HG03060 (cell line): ENCODE measurements around the gene PAX3.

Experiments used
- ATAC-seq: cut with Tn5 transposase; IDR thresholded peaks from one replicate; pipeline ENCODE4 v1.9.1; 2021; ENCODE audit warnings: low read depth, moderate number of reproducible peaks; ENCODE audit not compliant: unreplicated experiment

PAX3 gene

DNA sequence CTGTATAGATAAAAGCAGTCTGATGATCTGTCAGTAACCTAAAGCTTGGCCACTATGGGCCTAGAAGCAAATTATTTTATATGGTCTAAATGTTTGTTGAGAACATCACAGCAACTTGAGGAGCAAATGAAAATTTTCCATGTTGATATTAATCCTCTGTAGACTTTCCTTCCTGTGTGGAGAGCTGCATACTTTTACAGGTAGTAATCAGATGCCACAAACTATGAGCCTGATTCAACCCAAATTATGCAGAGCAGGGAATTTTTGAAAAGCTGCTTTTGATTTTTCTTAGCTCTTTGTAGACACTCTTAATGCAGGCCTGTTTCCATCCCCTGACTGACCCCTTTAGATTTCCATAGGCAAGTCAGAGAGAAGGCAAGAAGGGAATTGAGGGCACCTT lies 17.3 kb downstream of the PAX3 start:
- no peak for ATAC-seq

DNA sequence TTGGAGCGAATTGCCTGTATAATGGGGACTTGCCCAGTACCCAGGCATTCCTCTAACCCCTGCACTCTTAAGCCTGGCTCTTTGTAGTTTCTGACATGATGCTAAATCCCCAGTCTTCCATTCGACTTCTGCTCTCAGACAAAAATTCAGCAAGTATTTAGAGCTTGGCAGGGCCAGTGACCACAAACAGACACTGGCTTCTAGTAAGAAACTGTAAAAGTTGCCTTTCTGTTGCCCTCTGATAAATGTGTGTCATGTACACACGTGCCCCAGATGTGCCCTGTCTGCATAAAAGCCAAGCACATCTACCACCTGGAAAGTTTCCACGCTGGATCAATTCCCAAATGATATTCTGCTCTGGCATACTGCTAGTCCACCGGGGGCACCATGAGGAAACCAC lies 18.0 kb downstream of the PAX3 start:
- no peak for ATAC-seq

DNA sequence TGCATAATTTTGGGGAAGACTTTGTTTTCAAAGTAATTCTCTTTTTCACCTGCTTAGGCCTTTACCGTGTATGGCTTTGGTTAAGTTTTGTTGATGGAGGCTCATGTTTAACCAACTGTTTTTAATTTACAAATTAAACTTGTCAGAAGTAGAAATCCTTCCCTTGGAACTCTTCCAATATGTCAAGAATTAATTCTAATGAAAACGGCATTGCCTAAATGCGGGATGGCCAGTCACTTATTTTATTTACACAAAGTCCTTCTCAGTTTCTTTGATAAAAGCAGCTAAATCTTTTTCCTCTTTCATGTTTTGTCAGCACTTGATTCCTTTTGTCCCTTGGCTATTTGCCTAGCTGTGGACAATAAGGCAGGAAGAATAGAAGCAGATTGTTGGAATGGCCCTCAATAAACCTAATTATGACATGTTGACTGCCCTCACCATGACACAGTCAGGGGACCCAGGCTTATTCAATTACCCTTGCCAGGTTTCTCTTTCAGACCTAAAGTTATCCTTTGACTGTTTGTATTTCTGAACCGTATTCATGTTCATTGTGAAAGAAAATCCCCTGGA lies 26.3 kb downstream of the PAX3 start:
- ATAC-seq: no peak

DNA sequence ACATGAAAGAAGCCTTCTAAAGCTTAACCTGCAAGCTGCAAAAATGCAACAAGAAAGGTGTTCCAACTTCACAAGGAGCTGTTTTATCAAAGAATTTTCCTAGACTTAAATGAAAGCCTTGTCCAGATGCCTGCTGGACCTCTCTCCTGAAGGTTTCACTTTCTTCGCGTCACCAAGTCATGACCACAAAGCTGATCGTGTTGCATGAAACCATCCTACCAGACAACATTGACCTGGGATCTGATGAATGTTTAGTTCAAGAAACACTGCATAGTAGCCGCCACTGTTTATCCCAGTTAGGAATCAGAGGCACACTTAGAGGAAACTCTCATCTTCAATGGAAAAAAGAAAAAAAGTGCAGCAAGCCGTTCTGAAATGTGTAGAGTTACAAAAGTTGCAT lies 26.9 kb downstream of the PAX3 start:
- ATAC-seq: no peak

DNA sequence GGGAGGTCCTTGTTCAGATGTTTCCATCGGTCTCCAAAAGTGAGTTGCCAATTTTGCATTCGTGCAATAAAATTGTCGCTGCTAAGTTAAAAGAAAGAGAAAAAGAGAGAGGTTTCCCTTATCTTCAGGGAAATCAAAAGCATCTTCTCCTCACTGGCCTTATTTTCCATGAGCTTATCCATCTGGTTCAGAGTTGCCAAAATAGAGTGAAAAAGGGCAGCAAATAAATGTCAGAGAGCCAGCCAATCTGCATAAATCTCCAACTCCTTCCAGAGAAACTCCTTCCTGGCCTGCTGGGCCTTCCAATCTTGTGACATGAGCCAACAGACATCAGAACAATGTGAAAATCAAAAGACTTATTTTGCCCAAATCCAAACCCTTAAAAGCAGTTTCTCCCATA lies 28.4 kb downstream of the PAX3 start:
- ATAC-seq: no peak

DNA sequence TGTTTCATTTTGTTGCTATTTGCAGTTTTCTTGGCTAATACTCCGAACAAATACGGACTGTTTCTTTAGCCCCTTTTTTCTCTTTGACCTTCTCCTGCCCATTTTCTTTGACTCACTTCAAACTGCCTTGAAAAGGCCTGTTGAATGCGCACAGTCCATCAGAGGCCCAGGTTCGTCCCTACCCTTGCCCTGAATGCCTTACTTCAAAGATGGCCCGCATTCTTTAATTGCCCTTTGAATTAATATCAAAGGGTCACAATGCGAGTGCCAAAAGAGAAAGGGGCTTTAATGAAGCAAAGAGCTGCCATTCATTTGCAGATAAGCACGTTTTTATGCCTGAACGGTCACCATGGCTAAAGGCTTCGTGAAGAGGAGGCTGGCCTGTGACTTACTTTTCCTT lies 29.7 kb downstream of the PAX3 start:
- no peak for ATAC-seq

DNA sequence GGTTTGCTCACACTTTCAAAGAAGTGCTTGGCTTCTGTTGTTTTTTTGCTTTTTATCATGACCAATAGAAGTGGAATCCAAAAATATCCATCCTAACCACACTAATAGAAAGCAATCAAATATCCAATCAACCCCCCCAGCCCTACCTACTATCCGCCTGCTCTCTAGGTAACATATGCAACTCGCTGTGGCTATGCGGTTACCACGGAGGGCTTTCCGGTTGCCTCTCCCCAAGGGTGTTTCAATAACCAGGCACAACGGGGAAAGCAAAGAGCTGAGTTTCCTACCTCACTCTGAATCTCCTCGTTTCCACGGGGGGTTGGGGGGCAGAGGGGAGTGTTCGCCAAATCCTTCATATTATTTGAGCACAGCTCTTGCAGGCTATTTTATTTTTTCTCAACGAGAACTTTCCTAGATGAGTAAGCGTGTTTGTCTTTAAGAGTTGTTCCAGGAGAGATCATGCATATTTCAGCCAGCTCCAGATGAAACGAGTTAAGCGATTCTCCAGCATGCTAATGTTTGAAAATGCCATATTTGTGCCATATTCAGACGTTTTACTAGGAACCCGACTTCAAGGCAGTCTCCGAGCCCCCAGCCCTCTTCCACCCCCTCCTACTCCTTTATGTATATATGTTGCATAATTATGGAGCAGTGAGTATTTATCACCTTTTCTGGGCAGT lies 30.3 kb downstream of the PAX3 start:
- ATAC-seq: no peak

DNA sequence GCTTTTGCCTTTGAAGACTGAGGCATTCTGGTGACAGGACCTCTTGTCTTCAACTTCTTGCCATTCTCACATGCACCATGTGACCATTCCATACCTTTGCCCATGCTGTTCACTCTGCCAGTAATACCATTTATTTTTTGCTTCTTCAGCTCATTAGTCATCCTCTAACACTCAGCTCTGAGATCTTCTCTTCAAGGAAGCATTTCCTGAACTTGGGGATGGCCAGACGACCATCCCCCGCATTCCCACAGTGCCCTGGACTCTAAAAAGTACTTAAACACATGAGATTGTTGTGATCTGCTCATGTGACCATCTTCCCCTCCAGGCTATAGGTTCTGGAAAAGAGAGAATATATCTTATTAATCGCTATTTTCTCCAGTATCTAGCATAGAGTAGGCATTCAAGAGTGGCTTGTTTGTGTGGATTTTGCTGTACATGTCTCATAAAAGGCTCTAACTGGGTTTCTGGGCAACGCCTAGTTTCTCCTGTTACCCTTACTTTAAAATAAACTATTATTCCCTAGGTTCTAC lies 33.9 kb downstream of the PAX3 start:
- no peak for ATAC-seq

DNA sequence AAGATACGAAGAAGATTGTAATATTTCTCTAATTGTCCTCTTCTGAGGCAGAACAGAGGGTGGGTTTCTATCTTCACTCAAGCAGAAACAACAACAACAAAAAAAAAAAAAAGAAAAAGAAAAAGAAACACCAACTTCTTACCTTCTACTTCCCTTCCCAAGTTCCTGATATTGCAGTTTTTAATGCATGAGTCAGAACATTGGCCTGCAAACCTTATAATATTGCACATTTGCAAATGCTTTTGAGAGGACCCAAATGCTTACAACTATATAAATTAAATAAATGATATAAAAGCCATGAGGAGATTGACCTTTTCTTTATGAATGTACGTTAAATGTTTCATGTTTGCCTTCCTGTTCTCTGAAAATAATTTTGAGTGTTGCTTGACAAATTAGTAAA lies 37.3 kb downstream of the PAX3 start:
- ATAC-seq: no peak

DNA sequence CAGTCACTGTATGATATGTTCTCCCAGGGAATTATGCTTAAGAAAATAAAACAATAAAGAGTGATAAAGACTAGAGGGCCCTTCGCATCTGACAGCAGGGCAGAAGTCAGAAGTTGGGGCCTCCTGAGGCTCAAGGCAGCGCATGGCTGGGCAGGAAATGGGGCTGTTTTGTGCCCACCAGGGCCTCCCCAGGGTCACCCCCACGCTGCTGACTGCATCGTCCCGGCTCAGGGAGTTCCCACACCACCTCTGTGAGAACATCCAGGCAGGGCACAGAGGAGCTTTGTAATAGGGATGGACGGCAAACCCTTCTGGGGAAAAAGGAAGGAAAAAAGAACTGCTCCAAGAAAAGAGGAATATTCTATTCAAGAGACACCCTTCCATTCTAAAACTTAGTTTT lies 41.2 kb downstream of the PAX3 start:
- ATAC-seq: no peak

DNA sequence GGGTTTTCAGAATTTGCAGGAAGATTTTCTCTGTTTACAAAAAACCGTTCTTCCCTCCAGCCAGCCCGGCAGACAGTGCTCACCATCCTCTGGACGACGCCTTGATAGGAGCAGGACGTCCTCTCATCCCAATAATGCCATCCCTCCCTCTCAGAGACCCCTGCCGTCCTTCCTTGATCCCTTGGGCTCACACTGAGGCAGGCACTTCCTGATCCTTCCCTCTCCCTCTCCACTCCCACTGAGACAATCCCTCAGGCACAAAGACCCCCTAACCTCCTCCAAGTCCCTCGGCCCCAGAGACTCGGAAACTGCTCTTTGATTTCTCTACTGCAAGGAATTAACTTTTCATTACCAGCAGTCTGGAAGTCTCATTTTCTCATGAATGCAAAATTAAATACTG lies 42.5 kb downstream of the PAX3 start:
- no peak for ATAC-seq

DNA sequence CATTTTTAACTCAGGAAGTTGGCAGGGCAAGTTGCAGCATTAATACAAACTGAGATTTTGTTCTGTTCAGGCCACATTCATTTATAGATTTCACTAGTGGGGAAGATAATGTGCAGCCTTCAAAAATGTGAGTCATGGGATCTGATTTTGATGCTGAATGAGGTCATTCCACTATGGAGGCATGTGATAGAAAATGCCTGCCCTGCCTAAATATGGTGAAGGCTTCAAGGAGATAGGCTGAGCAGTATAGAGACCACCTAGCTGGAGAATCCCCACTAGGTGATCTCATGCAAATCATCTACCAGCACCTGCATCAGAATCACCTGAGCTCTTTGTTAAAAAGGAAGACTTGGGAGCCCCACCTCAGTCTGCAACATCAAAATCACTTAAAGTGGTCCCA lies 43.7 kb downstream of the PAX3 start:
- ATAC-seq: no peak

DNA sequence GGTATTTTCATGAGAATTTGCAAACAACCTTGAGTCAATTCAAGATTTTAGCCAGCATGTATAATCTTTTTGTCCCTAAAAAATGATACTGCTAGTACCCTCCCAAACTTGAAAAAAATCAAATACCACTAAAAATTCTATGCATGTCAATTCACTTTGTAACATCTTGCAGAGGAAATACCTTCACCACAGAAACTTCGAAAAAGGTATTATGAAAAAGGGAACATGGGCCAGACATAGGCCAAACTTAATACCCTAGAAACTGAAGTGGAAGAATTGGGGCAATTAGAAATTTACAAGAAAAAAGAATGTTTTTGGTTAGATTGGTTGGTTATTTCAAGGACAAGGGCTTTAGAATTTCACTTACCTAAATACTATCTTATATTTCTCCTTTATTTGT lies 48.5 kb downstream of the PAX3 start:
- ATAC-seq: no peak

DNA sequence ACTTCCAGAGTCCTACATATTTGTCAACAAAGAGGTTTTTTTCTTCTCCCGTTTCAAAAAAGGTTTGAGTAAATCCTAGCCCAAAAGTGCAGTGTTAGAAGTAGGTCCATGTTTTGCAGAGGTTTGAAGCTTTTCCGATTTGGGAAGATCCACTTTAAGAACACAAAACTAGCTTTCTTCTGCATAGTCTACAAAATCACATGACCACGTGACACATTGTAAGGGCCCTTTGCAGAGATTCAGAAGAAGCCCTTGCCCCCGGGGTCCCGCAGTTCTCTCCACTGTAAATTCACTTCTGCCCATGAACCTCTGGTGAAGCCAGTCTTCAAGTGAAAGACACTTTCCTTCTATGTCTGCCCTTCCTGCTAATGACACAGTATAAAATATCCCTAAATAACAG lies 49.4 kb downstream of the PAX3 start:
- ATAC-seq: no peak

DNA sequence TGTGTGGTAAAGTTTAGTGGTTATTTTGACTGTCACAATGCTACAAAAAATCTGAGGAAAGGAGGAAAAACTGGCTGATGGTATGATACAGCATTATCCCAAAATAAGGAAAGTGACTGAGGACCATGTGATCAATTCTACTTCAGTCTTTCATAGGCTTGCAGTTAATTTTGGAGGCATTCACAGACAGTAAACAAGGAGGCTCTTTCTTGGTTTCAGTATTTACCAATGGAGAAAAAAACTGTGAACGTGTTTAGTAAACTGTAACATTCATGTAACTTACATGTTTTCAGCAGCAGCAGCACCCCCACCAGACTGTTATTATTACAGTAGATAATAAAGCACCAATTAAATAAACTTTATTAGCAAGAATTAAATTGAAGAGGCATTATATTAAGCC lies 50.0 kb downstream of the PAX3 start:
- ATAC-seq: no peak

DNA sequence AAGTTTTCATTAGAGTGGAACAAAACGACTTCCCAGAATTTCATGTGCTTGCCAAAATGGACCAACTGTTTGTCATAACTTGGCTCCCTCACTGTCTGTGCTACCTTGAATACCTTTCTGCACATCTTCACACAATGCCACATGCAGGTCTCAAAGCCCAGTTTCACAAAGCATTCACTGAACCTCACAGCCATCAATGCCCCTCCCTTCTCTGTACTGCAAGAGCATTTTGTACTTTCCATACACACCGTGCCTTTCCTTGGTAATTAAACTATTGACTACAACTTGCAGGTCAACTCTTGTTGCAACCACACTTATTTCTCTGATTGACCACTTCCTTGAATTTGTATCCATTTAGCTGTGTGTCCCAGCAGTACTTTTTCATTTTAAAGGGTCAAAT lies 50.5 kb downstream of the PAX3 start:
- no peak for ATAC-seq

DNA sequence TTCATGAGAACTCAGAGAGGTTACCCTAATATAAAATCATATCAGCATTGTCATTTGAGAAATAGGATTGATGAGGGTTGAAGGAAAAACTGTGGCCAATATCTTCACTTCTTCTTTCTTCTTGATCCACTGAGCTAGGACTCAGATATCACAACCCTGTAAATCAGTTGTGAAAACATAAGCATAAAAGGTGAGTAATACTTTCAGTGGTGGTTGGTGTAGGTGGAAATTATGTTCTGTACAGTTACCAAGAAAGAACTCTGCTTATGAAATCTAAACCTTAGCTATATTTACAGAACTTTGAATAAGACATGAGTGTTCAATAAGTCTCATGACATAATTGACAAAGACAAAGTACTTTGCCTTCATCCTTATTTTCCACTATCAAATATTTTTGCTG lies 56.3 kb downstream of the PAX3 start:
- ATAC-seq: peak; percentile 75

DNA sequence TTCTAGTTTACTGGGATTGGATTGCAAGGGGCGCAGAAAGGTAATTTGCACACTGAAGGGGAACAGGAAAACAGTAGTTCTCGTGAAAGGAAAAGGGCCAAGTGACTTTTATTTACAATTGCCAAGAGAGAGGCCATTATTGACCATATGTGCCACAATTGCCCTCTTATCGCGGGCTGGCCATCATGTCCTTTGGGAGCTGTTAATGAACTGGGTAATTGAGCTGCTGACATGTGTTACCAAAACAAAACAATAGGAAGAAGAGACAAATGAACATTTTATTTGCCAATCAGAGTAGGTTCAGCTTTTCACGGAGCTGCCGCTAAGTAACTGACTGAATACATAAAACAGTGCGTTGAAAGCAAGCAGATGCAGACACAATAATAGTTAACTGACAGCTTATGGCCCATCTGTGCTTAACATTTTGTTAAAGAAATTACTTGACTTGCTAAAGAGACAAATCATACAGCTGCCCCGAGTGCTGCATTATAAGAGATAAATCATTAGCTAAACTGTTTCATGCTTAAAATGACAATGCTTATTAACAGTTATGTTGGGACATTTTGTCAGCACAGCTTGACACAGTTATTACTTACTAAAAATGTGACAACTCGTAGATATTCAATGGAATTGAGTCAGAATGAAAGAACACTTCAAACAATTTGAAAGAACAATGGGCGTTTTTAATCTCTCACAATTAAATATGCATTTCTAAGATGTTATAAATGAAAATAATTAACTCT lies 57.5 kb downstream of the PAX3 start:
- ATAC-seq: peak; percentile 42

DNA sequence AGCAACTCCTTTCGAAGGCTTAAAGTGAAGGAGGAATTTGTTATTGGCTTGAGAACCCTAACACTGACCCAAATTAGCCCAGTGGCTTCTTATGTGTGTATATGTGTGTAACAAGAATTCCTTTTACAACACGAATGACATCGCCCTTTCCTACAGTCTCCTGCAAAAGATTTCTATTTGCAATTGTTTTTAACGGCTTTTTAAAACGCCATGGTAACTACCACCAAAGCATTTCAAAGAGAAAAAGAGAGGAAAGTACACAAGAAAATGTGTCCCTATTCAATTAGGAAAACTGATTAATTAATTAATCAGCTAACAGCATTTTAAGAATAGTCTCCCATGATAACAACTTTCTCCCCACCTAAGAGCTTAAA lies 58.1 kb downstream of the PAX3 start:
- no peak for ATAC-seq

DNA sequence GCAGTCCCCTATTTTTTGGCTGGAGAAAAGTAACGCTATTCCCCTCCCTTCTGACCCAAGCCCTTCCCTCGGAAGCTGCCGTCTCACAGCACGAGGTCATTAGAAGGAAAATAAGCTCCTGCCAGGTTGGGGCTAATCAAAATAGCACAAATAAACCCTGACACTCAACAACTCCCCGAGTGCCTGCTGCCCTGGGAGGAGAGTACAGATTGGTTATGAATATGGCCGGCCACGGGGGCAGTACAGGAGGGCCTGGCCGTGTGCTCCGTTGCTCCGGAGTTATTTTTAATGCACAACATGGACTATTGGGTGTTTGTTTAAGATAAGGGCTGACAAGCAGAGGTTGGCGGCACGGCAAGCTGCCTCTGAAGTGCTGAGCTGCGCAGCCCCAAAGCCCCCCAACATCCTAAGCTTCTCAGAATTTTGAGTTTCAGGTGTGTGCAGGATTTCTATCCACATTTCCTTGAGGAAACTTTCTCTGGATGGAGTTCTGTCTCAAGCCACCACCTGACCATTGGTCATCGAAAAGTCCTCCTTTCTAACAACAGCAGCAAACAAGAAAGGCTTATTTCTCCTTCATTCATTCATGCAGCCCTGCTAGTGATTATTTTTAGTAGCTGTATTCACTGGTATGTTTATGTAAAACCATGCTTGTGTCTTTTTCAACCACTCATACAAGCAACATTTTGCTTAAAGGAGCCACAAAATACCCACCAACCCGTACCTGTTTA lies 58.7 kb downstream of the PAX3 start:
- no peak for ATAC-seq

DNA sequence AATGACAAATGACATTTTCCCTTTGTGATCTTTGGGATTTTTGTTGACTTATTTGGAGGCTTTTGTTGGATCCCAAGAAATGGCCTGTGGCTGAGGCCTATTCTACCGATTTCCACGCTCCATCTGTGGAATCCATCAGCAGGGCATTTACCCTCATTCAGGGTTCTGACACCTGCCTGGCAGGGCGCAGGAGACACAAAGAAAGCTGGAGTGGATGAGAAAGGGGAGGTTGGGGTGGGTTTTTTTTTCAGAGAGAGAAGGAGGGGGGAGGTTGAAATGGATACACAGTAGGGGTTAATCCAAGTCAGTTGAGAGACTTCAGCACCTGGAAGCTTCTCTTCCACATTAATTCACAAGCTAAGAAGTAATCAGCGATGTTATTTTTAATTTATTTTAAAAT lies 59.7 kb downstream of the PAX3 start:
- ATAC-seq: no peak
